ENCODE data around the gene DPP6.

DNA sequence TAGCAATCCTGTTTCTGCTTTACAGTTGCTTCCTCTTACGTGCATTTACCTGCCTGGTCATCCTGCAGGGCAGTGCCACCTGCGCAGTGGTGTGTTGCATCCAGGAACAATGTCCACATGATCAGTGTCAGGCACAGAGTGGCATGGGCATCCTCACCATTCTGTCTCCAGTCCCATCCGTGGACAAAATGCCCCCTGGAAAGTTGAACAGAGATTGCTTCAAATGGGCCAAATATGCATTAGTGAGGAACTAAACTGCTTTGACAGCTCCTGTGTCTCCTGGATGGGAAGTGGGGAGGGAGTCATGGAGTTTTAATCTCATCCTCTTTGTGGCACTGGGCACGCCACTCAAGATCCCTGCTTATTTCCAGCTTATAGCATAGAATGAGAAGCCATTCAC, 151.8 kb downstream of the DPP6 start:
- TF ChIP-seq, protein P1, sequence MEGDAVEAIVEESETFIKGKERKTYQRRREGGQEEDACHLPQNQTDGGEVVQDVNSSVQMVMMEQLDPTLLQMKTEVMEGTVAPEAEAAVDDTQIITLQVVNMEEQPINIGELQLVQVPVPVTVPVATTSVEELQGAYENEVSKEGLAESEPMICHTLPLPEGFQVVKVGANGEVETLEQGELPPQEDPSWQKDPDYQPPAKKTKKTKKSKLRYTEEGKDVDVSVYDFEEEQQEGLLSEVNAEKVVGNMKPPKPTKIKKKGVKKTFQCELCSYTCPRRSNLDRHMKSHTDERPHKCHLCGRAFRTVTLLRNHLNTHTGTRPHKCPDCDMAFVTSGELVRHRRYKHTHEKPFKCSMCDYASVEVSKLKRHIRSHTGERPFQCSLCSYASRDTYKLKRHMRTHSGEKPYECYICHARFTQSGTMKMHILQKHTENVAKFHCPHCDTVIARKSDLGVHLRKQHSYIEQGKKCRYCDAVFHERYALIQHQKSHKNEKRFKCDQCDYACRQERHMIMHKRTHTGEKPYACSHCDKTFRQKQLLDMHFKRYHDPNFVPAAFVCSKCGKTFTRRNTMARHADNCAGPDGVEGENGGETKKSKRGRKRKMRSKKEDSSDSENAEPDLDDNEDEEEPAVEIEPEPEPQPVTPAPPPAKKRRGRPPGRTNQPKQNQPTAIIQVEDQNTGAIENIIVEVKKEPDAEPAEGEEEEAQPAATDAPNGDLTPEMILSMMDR (IDR thresholded peaks at IDR 0.05), result no peak
- no peak for TF ChIP-seq POLR2A (IDR thresholded peaks at IDR 0.05)
- TF ChIP-seq EP300 (IDR thresholded peaks at IDR 0.05), result no peak

Measured in ovary (tissue), 3 donors.